Esophagus squamous epithelium (tissue), 4 donors: ENCODE measurements around the gene PDHX.

Experiments
- POLR2A ChIP-seq, 4 donors: fragments of 450-650 bp; IDR thresholded peaks; one replicate each; pipeline ENCODE4 v1.6.1; 2017; ENCODE audit warnings: antibody characterized with exemption in 4 of 4, mild to moderate bottlenecking in 4 of 4, moderate library complexity in 3 of 4
- TF ChIP-seq, protein P1 (sequence below), 6 experiments: fragments of 450-650 bp in 4 of 6; fragments of 200-600 bp in 2 of 6; sonication (generic) in 2 of 6; IDR thresholded peaks; one replicate each; pipeline ENCODE4 v1.5.1; 2016 to 2019; ENCODE audit warnings: antibody characterized with exemption in 6 of 6, mild to moderate bottlenecking in 4 of 6, moderate library complexity in 4 of 6

DNA sequence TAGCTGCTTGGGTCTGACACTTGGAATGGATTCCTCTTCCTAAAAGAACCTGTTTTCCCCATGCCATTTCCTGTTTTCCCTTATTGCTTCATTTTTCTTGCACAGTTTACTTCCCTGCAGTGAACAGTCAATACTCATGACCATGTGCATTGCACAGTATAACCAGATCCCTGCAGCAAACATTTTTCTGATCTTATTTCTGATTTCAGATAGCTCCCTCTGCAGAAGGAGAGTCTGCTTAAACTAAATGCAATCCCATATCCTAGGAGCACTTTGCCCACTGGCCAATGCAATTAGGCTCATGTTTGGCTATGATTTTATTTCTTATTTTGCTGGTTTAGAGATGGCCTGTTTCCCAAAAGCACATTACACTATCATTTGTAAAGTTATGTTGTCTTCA lies 125.8 kb downstream of the PDHX start:
- TF ChIP-seq, protein P1, sequence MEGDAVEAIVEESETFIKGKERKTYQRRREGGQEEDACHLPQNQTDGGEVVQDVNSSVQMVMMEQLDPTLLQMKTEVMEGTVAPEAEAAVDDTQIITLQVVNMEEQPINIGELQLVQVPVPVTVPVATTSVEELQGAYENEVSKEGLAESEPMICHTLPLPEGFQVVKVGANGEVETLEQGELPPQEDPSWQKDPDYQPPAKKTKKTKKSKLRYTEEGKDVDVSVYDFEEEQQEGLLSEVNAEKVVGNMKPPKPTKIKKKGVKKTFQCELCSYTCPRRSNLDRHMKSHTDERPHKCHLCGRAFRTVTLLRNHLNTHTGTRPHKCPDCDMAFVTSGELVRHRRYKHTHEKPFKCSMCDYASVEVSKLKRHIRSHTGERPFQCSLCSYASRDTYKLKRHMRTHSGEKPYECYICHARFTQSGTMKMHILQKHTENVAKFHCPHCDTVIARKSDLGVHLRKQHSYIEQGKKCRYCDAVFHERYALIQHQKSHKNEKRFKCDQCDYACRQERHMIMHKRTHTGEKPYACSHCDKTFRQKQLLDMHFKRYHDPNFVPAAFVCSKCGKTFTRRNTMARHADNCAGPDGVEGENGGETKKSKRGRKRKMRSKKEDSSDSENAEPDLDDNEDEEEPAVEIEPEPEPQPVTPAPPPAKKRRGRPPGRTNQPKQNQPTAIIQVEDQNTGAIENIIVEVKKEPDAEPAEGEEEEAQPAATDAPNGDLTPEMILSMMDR (IDR thresholded peaks at IDR 0.05) = no peak
- TF ChIP-seq POLR2A (IDR thresholded peaks at IDR 0.05) = no peak
